Measurements from ENCODE around the gene ANKRD34C.

ANKRD34C gene

GRCh38 chr15:79282371-79283251, at the start of gene ANKRD34C:
TSS of gene ANKRD34C (plus strand) at chr15:79282722. CDS start at chr15:79293285, 10,563 bp downstream.
- Histone ChIP-seq H3K4me3 (no peak within 1 kb of the TSS), H3K27ac (no peak within 1 kb of the TSS)

GRCh38 chr15:79233236-79233635, 49.3 kb upstream of the ANKRD34C start:
- no peak overlapping the region for H3K27ac ChIP-seq
- no peak overlapping the region for H3K4me3 ChIP-seq

GRCh38 chr15:79240036-79240435, 42.5 kb upstream of the ANKRD34C start:
- H3K27ac ChIP-seq, result no peak overlapping the region
- H3K4me3 ChIP-seq, result no peak overlapping the region

GRCh38 chr15:79243723-79244122, 38.8 kb upstream of the ANKRD34C start:
- Histone ChIP-seq H3K4me3 (no peak overlapping the region), H3K27ac (no peak overlapping the region)

GRCh38 chr15:79244876-79245275, 37.6 kb upstream of the ANKRD34C start:
- no peak overlapping the region for H3K27ac ChIP-seq
- no peak overlapping the region for H3K4me3 ChIP-seq

GRCh38 chr15:79248183-79248582, 34.3 kb upstream of the ANKRD34C start:
- no peak overlapping the region for H3K4me3 ChIP-seq
- no peak overlapping the region for H3K27ac ChIP-seq

GRCh38 chr15:79257454-79257853, 25.1 kb upstream of the ANKRD34C start:
- H3K27ac ChIP-seq, result no peak overlapping the region
- no peak overlapping the region for H3K4me3 ChIP-seq

GRCh38 chr15:79261836-79262235, 20.7 kb upstream of the ANKRD34C start:
- H3K4me3 ChIP-seq, result no peak overlapping the region
- H3K27ac ChIP-seq, result no peak overlapping the region

GRCh38 chr15:79265167-79265566, 17.4 kb upstream of the ANKRD34C start:
- no peak overlapping the region for H3K4me3 ChIP-seq
- H3K27ac ChIP-seq, result no peak overlapping the region

- Histone ChIP-seq H3K27ac (no peak overlapping the region), H3K4me3 (no peak overlapping the region)
These were observed 16.4 kb upstream of the ANKRD34C start for GRCh38 chr15:79265987-79266579.

GRCh38 chr15:79283252-79284048, 928 bp downstream of the ANKRD34C start:
- Histone ChIP-seq H3K27ac (no peak overlapping the region), H3K4me3 (no peak overlapping the region)

- Histone ChIP-seq H3K4me3 (no peak overlapping the region), H3K27ac (no peak overlapping the region)
These were observed 8.2 kb downstream of the ANKRD34C start for GRCh38 chr15:79290642-79291275.

- Histone ChIP-seq H3K4me3 (no peak overlapping the region), H3K27ac (no peak overlapping the region)
These were observed 9.5 kb downstream of the ANKRD34C start for GRCh38 chr15:79292011-79292410.

GRCh38 chr15:79294075-79294474, 11.6 kb downstream of the ANKRD34C start:
- H3K4me3 ChIP-seq, result no peak overlapping the region
- H3K27ac ChIP-seq, result no peak overlapping the region

- H3K27ac ChIP-seq, result no peak overlapping the region
- H3K4me3 ChIP-seq, result no peak overlapping the region
These were observed 14.1 kb downstream of the ANKRD34C start for GRCh38 chr15:79296583-79296982.

GRCh38 chr15:79299126-79299840, 16.8 kb downstream of the ANKRD34C start:
- H3K4me3 ChIP-seq, result no peak overlapping the region
- no peak overlapping the region for H3K27ac ChIP-seq

GRCh38 chr15:79299841-79300235, 17.3 kb downstream of the ANKRD34C start:
- Histone ChIP-seq H3K4me3 (no peak overlapping the region), H3K27ac (no peak overlapping the region)

GRCh38 chr15:79307251-79307650, 24.7 kb downstream of the ANKRD34C start:
- Histone ChIP-seq H3K27ac (no peak overlapping the region), H3K4me3 (no peak overlapping the region)

- no peak overlapping the region for H3K27ac ChIP-seq
- no peak overlapping the region for H3K4me3 ChIP-seq
These were observed 26.4 kb downstream of the ANKRD34C start for GRCh38 chr15:79308874-79309273.
